ENCODE data around the gene LRRC32.

Gene LRRC32

GRCh38 chr11:76657187-76658170 is 13.1 kb downstream of the LRRC32 start:
- no peak for DNase-seq (ENCODE audit: extremely low read depth, low read depth)
- no peak overlapping the region for H3K4me3 ChIP-seq (replicated peaks; ENCODE audit: low read depth, low read length)
- no peak for TF ChIP-seq CTCF (IDR thresholded peaks at IDR 0.05; ENCODE audit: low read depth, low read length, missing control alignments)

- no peak for DNase-seq (ENCODE audit: extremely low read depth, low read depth)
- TF ChIP-seq CTCF (IDR thresholded peaks at IDR 0.05; ENCODE audit: low read depth, low read length, missing control alignments): no peak
- H3K4me3 ChIP-seq (replicated peaks; ENCODE audit: low read depth, low read length): no peak overlapping the region
Observed at GRCh38 chr11:76656571-76657081, 13.9 kb downstream of the LRRC32 start.

GRCh38 chr11:76656050-76656531 is 14.5 kb downstream of the LRRC32 start:
- no peak for TF ChIP-seq CTCF (IDR thresholded peaks at IDR 0.05; ENCODE audit: low read depth, low read length, missing control alignments)
- DNase-seq (ENCODE audit: extremely low read depth, low read depth): no peak
- H3K4me3 ChIP-seq (replicated peaks; ENCODE audit: low read depth, low read length): no peak overlapping the region

- no peak overlapping the region for H3K4me3 ChIP-seq (replicated peaks; ENCODE audit: low read depth, low read length)
- no peak for DNase-seq (ENCODE audit: extremely low read depth, low read depth)
- no peak for TF ChIP-seq CTCF (IDR thresholded peaks at IDR 0.05; ENCODE audit: low read depth, low read length, missing control alignments)
Observed at GRCh38 chr11:76655501-76656049, 15.0 kb downstream of the LRRC32 start.

GRCh38 chr11:76654980-76655379 is 15.6 kb downstream of the LRRC32 start:
- no peak for DNase-seq (ENCODE audit: extremely low read depth, low read depth)
- no peak overlapping the region for H3K4me3 ChIP-seq (replicated peaks; ENCODE audit: low read depth, low read length)
- TF ChIP-seq CTCF (IDR thresholded peaks at IDR 0.05; ENCODE audit: low read depth, low read length, missing control alignments): no peak

GRCh38 chr11:76654298-76654851 is 16.2 kb downstream of the LRRC32 start:
- no peak for DNase-seq (ENCODE audit: extremely low read depth, low read depth)
- TF ChIP-seq CTCF (IDR thresholded peaks at IDR 0.05; ENCODE audit: low read depth, low read length, missing control alignments): no peak
- H3K4me3 ChIP-seq (replicated peaks; ENCODE audit: low read depth, low read length): no peak overlapping the region
